Measurements from ENCODE around the gene ILKAP. TPM values are rescaled to one million over a fixed set of nuclear protein-coding genes. Genes with fewer than 3 reads are reported as not detected.

ILKAP gene
- total RNA-seq, 1 experiment from 2014 or later: 59.6 TPM

GRCh38 chr2:238133499-238134392 lies 69.7 kb downstream of the ILKAP start:
- Mint-ChIP-seq H3K9me3 (ENCODE audit: unreplicated experiment) (no peaks in the 10 kb centered on the region), H3K36me3 (ENCODE audit: insufficient read depth, unreplicated experiment) (no peaks in the 10 kb centered on the region), H3K27ac (ENCODE audit: low read depth, unreplicated experiment) (no peak overlapping the region), H3K27me3 (ENCODE audit: insufficient read depth, unreplicated experiment) (no peaks in the 10 kb centered on the region), H3K4me1 (ENCODE audit: insufficient read depth, unreplicated experiment) (peaks cover 7% of the 10 kb centered on the region), H3K4me3 (ENCODE audit: unreplicated experiment) (no peak overlapping the region)
- DNase-seq (ENCODE audit: unreplicated experiment): no peak
- CTCF ChIA-PET: interaction anchor here (0.6 to 0.7 kb wide), 2 partner anchors 22 to 105 kb away, joined by 3 read pairs; no protein-coding TSS in a partner anchor
- TF ChIP-seq CTCF (IDR thresholded peaks at IDR 0.05; ENCODE audit: unreplicated experiment): no peak
- POLR2A ChIA-PET: no interaction called here
- intact Hi-C loops (cut with micrococcal nuclease): no loop called here
- BruUV-seq (replicated peaks): no TSS peak

- ChIA-PET POLR2A (no interaction called here), CTCF (interaction anchor here (0.6 to 0.7 kb wide), 2 partner anchors 46 to 104 kb away, joined by 3 read pairs; no protein-coding TSS in a partner anchor)
- no peaks in the 10 kb centered on the region for H3K27me3 Mint-ChIP-seq (ENCODE audit: insufficient read depth, unreplicated experiment)
- H3K4me3 Mint-ChIP-seq (ENCODE audit: unreplicated experiment): no peak overlapping the region
- no peak overlapping the region for H3K27ac Mint-ChIP-seq (ENCODE audit: low read depth, unreplicated experiment)
- no peak for DNase-seq (ENCODE audit: unreplicated experiment)
- no peak for TF ChIP-seq CTCF (IDR thresholded peaks at IDR 0.05; ENCODE audit: unreplicated experiment)
- peaks cover 6% of the 10 kb centered on the region for H3K4me1 Mint-ChIP-seq (ENCODE audit: insufficient read depth, unreplicated experiment)
- no peaks in the 10 kb centered on the region for H3K9me3 Mint-ChIP-seq (ENCODE audit: unreplicated experiment)
- H3K36me3 Mint-ChIP-seq (ENCODE audit: insufficient read depth, unreplicated experiment): no peaks in the 10 kb centered on the region
- BruUV-seq (replicated peaks): no TSS peak
- intact Hi-C loops (cut with micrococcal nuclease): no loop called here
Observed at GRCh38 chr2:238132463-238133450, 70.7 kb downstream of the ILKAP start.

GRCh38 chr2:238131761-238132462 lies 71.6 kb downstream of the ILKAP start:
- no peak for DNase-seq (ENCODE audit: unreplicated experiment)
- CTCF ChIA-PET: interaction anchor here (0.7 kb wide), 1 partner anchor 45 kb away, joined by 3 read pairs; no protein-coding TSS in a partner anchor
- Mint-ChIP-seq H3K4me3 (ENCODE audit: unreplicated experiment) (no peak overlapping the region), H3K27ac (ENCODE audit: low read depth, unreplicated experiment) (no peak overlapping the region), H3K9me3 (ENCODE audit: unreplicated experiment) (no peaks in the 10 kb centered on the region), H3K4me1 (ENCODE audit: insufficient read depth, unreplicated experiment) (no peaks in the 10 kb centered on the region), H3K36me3 (ENCODE audit: insufficient read depth, unreplicated experiment) (no peaks in the 10 kb centered on the region), H3K27me3 (ENCODE audit: insufficient read depth, unreplicated experiment) (no peaks in the 10 kb centered on the region)
- intact Hi-C loops (cut with micrococcal nuclease): no loop called here
- POLR2A ChIA-PET: no interaction called here
- no peak for TF ChIP-seq CTCF (IDR thresholded peaks at IDR 0.05; ENCODE audit: unreplicated experiment)
- BruUV-seq (replicated peaks): no TSS peak

Data from MCF 10A (cell line).